CD8-positive, alpha-beta memory T cell (primary cell): Measurements from ENCODE around the gene MAP1S. TPM values are rescaled to one million over a fixed set of nuclear protein-coding genes. Genes with fewer than 3 reads are reported as not detected.
"Not testable (repeated sequence)": the region's sequence is repeated elsewhere in the genome, so short reads cannot be mapped to it uniquely, and the experiment has no call there.

ENCODE experiments used
- CTCF ChIA-PET: fragments of 350-600 bp; sonication (Branson Sonifier 250); formaldehyde crosslinking; loops from one replicate; lab custom pipeline; 2021; ENCODE audit warnings: antibody characterized with exemption; lab: Charles Lee
- POLR2A ChIA-PET: fragments of 350-600 bp; sonication (Branson Sonifier 250); formaldehyde crosslinking; loops from one replicate; lab custom pipeline; 2021; ENCODE audit warnings: antibody characterized with exemption; lab: Charles Lee
- DNase-seq, 5 donors: peaks; one replicate each; pipeline versions ENCODE4 v3.0.0 to v3.0.0-alpha.2; 2020 to 2022; ENCODE audit warnings: mixed read lengths in 1 of 5
- H3K27ac ChIP-seq: one replicate; pipeline ENCODE4 v1.7.0; 2013; ENCODE audit warnings: low read depth, mild to moderate bottlenecking, low read length, moderate library complexity
- H3K27me3 ChIP-seq: 2 replicates; pipeline ENCODE4 v1.7.0; 2013; ENCODE audit warnings: low read length, mild to moderate bottlenecking; ENCODE audit not compliant: insufficient read depth, poor library complexity, severe bottlenecking
- H3K36me3 ChIP-seq: 2 replicates; pipeline ENCODE4 v1.7.0; 2013; ENCODE audit warnings: mild to moderate bottlenecking, low read length, moderate library complexity; ENCODE audit not compliant: insufficient read depth
- H3K4me1 ChIP-seq: 2 replicates; pipeline ENCODE4 v1.7.0; 2013; ENCODE audit warnings: mild to moderate bottlenecking, low read length, moderate library complexity; ENCODE audit not compliant: insufficient read depth
- H3K4me3 ChIP-seq: 2 replicates; pipeline ENCODE4 v1.7.0; 2013; ENCODE audit warnings: mild to moderate bottlenecking, low read length
- H3K9me3 ChIP-seq: 2 replicates; pipeline ENCODE4 v1.7.0; 2013; ENCODE audit warnings: mild to moderate bottlenecking, low read length
- H3K27ac Mint-ChIP-seq, 8 donors: one replicate each; pipeline ENCODE4 v1.8.0; 2020 to 2021; ENCODE audit warnings: mixed read lengths in 8 of 8, mild to moderate bottlenecking in 6 of 8, inconsistent platforms in 3 of 8, moderate library complexity in 3 of 8
- H3K27me3 Mint-ChIP-seq, 2 donors: one replicate each; pipeline ENCODE4 v1.8.0; 2020 to 2021; ENCODE audit warnings: mixed read lengths in 2 of 2, mild to moderate bottlenecking in 1 of 2, moderate library complexity in 1 of 2
- H3K36me3 Mint-ChIP-seq, 3 donors: one replicate each; pipeline ENCODE4 v1.8.0; 2020 to 2021; ENCODE audit warnings: mixed read lengths in 3 of 3, inconsistent platforms in 1 of 3, mild to moderate bottlenecking in 1 of 3
- H3K4me1 Mint-ChIP-seq, 3 donors: one replicate each; pipeline ENCODE4 v1.8.0; 2020 to 2021; ENCODE audit warnings: mixed read lengths in 3 of 3, inconsistent platforms in 1 of 3, mild to moderate bottlenecking in 1 of 3
- H3K4me3 Mint-ChIP-seq, 7 donors: one replicate each; pipeline ENCODE4 v1.8.0; 2020 to 2021; ENCODE audit warnings: mixed read lengths in 7 of 7, mild to moderate bottlenecking in 6 of 7, moderate library complexity in 4 of 7, inconsistent platforms in 2 of 7
- H3K9me3 Mint-ChIP-seq, 5 donors: one replicate each; pipeline ENCODE4 v1.8.0; 2020 to 2022; ENCODE audit warnings: mixed read lengths in 5 of 5, mild to moderate bottlenecking in 3 of 5, moderate library complexity in 2 of 5, inconsistent platforms in 1 of 5
- polyA plus RNA-seq: library from polyadenylated mRNA; unstranded; fragments of 300-500 nt; fragmentation: Illumina TruSeq; gene quantifications from one replicate; pipeline ENCODE4 v1.2.3, GENCODE V29; 2021
- total RNA-seq, 2 experiments: library from RNA; stranded (reverse); gene quantifications; one replicate each; pipeline ENCODE4 v1.2.3, GENCODE V29; 2021

The MAP1S gene
- total and polyA plus RNA-seq, 3 experiments from 2014 or later, result 43.0 to 72.3 (median 66.1) TPM

DNA sequence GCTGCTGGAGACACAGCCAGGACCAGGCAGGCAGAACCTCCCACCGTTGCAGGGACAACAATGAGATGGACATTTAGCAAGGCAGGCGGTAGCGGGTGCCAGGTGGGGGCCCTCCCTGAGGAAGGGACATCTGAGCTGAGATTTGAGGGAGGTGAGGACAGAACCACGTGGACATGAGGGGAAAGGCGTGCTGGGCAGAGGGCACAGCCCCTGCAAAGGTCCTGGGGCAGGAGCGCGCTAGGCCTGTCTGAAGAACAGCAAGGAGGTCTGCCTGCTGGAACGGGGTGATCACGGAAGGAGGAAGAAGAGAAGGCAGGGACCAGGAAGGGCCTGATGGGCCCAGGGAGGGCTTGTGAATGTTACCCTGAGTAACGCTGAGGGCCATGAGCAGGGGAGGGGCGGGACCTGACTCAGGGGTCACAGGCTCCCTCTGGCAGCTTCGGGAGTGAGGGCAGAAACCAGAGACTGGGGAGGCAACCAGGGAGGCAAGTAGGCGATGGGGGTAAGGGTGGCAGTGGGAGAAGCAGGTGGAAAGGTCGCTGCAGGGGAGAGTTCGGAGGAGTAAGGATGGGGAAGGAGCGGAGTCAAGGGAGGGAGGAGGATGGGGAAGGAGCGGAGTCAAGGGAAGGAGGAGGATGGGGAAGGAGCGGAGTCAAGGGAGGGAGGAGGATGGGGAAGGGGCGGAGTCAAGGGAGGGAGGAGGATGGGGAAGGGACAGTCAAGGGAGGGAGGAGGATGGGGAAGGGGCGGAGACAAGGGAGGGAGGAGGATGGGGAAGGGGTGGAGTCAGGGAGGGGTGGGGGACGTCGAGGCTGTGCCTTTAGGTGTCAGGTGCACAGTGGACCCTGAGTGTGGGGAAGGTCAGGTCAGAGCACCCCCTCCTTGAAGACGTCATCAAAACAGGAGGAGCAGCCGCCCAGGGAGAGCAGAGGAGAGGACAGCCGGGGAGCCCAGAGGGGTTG is 60.0 kb downstream of the MAP1S start:
- H3K36me3 Mint-ChIP-seq, result peaks cover 2 to 62% (median 9%) of the 10 kb centered on the region in 3 donors
- H3K4me3 Mint-ChIP-seq, result no peak overlapping the region
- H3K4me1 ChIP-seq, result peaks cover 6% of the 10 kb centered on the region
- no peaks in the 10 kb centered on the region for H3K9me3 ChIP-seq
- peak overlapping the region in 2 of 8 donors; percentile 5 to 15 for H3K27ac Mint-ChIP-seq
- no peak for DNase-seq
- no peaks in the 10 kb centered on the region for H3K9me3 Mint-ChIP-seq
- peaks cover 3 to 13% (median 6%) of the 10 kb centered on the region in 3 donors for H3K4me1 Mint-ChIP-seq
- POLR2A ChIA-PET, result no interaction called here
- H3K4me3 ChIP-seq, result no peak overlapping the region
- H3K27me3 Mint-ChIP-seq, result peaks cover 0 to 1% of the 10 kb centered on the region in 2 donors
- no peak overlapping the region for H3K27ac ChIP-seq
- H3K36me3 ChIP-seq, result peaks cover 20% of the 10 kb centered on the region
- CTCF ChIA-PET, result interaction anchor here (1.1 kb wide), 1 partner anchor 40 kb away, joined by 3 read pairs; no protein-coding TSS in a partner anchor
- no peaks in the 10 kb centered on the region for H3K27me3 ChIP-seq

DNA sequence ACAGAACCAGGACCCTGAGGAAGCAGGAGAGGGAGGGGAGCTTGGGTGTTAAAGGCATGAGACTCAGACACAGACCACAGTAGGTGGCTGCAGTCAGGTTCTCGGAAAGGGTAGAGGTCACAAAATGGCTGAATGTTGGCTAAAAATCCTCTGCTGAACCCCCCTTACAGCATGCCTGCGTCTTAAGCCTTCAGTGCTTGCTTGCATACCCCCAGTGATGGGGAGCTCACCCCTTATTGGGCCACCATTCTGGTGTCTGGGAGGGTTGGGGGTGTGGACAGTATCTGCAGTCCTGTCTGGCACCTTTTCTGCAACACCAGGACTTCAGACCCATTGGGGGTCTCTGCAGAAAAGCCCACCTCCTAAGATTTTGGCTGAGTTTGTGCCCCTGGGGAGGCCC is 61.5 kb downstream of the MAP1S start:
- Histone ChIP-seq H3K27me3 (no peaks in the 10 kb centered on the region), H3K4me3 (no peak overlapping the region), H3K36me3 (peaks cover 21% of the 10 kb centered on the region), H3K27ac (no peak overlapping the region), H3K9me3 (no peaks in the 10 kb centered on the region), H3K4me1 (peaks cover 8% of the 10 kb centered on the region)
- DNase-seq, result no peak
- Mint-ChIP-seq H3K9me3 (no peaks in the 10 kb centered on the region), H3K27ac (no peak overlapping the region), H3K4me1 (peaks cover 5 to 12% (median 7%) of the 10 kb centered on the region in 3 donors), H3K27me3 (peaks cover 0 to 1% of the 10 kb centered on the region in 2 donors), H3K4me3 (no peak overlapping the region), H3K36me3 (peaks cover 6 to 54% (median 13%) of the 10 kb centered on the region in 3 donors)
- POLR2A ChIA-PET, result no interaction called here
- CTCF ChIA-PET, result no interaction called here

DNA sequence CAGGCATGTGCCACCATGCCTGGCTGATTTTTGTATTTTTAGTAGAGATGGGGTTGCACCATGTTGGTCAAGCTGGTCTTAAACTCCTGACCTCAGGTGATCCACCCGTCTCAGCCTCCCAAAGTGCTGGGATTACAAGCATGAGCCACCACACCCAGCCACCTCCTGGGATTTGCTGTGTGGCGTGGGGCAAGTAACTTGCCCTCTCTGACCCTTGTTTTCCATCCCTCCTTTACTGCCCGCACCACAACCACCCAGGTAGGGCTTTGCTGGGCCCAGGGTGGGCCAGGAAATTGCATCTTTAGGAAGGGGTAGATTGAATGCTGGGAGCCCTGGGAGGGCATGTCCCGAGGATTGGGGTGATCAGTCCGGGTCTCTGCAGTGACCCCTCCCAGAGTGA is 64.4 kb downstream of the MAP1S start:
- ChIA-PET POLR2A (interaction anchor here (0.6 kb wide), 1 partner anchor 36 kb away, joined by 3 read pairs; no protein-coding TSS in a partner anchor), CTCF (interaction anchor here (0.7 to 4.2 kb wide), 17 partner anchors 9 to 287 kb away, joined by 3 to 21 read pairs (median 3); partner anchors contain the start of genes B3GNT3, FCHO1 and RPL18A)
- not testable (repeated sequence) for H3K9me3 ChIP-seq, H3K9me3 Mint-ChIP-seq, H3K27ac ChIP-seq, H3K4me1 Mint-ChIP-seq, H3K27me3 Mint-ChIP-seq, DNase-seq, H3K4me3 Mint-ChIP-seq, H3K27me3 ChIP-seq, H3K27ac Mint-ChIP-seq, H3K4me1 ChIP-seq, H3K4me3 ChIP-seq
- H3K36me3 Mint-ChIP-seq, result peaks cover 9 to 56% (median 14%) of the 10 kb centered on the region in 3 donors
- peaks cover 15% of the 10 kb centered on the region for H3K36me3 ChIP-seq

Other genes starting within 250 kb of the MAP1S start
- 1 to 10 TPM; 2.0 to 3.7 TPM for gene SLC27A1, start 249.0 kb upstream of the MAP1S start, total RNA-seq
- 6.6 TPM for gene SLC27A1, start 249.0 kb upstream of the MAP1S start, polyA plus RNA-seq
- gene PGLS, start 207.8 kb upstream of the MAP1S start, total RNA-seq, result 10 to 100 TPM; 56.6 to 71.1 TPM
- 78.4 TPM for gene PGLS, start 207.8 kb upstream of the MAP1S start, polyA plus RNA-seq
- 100 to 1,000 TPM in 1 of 2 experiments, 10 to 100 TPM in 1; 94.8 to 104 TPM for gene COLGALT1, start 163.8 kb upstream of the MAP1S start, total RNA-seq
- gene COLGALT1, start 163.8 kb upstream of the MAP1S start, polyA plus RNA-seq, result 25.3 TPM
- gene UNC13A, start 31.1 kb upstream of the MAP1S start, total RNA-seq, result not detected
- gene UNC13A, start 31.1 kb upstream of the MAP1S start, polyA plus RNA-seq, result not detected
- 10 to 100 TPM; 37.7 to 38.7 TPM for gene FCHO1, start 32.0 kb downstream of the MAP1S start, total RNA-seq
- gene FCHO1, start 32.0 kb downstream of the MAP1S start, polyA plus RNA-seq, result 23.0 TPM
- not detected for gene B3GNT3, start 75.7 kb downstream of the MAP1S start, total RNA-seq
- not detected for gene B3GNT3, start 75.7 kb downstream of the MAP1S start, polyA plus RNA-seq
- gene INSL3, start 102.0 kb downstream of the MAP1S start, total RNA-seq, result 1 to 10 TPM; 1.8 to 2.9 TPM
- 2.6 TPM for gene INSL3, start 102.0 kb downstream of the MAP1S start, polyA plus RNA-seq
- gene JAK3, start 128.5 kb downstream of the MAP1S start, total RNA-seq, result 100 to 1,000 TPM; 119 to 125 TPM
- gene JAK3, start 128.5 kb downstream of the MAP1S start, polyA plus RNA-seq, result 84.0 TPM
- 1,000 to 10,000 TPM; 3,114 to 3,151 TPM for gene RPL18A, start 140.4 kb downstream of the MAP1S start, total RNA-seq
- 3,296 TPM for gene RPL18A, start 140.4 kb downstream of the MAP1S start, polyA plus RNA-seq
- 1 to 10 TPM; 1.2 to 1.7 TPM for gene SLC5A5, start 152.5 kb downstream of the MAP1S start, total RNA-seq
- 0.33 TPM for gene SLC5A5, start 152.5 kb downstream of the MAP1S start, polyA plus RNA-seq
- 100 to 1,000 TPM; 184 to 195 TPM for gene CCDC124, start 213.5 kb downstream of the MAP1S start, total RNA-seq
- 65.7 TPM for gene CCDC124, start 213.5 kb downstream of the MAP1S start, polyA plus RNA-seq
- under 1 TPM; 0.13 to 0.15 TPM for gene KCNN1, start 247.6 kb downstream of the MAP1S start, total RNA-seq
- gene KCNN1, start 247.6 kb downstream of the MAP1S start, polyA plus RNA-seq, result not detected